ENCODE measurements around the gene ASB7.

Gene ASB7

DNA sequence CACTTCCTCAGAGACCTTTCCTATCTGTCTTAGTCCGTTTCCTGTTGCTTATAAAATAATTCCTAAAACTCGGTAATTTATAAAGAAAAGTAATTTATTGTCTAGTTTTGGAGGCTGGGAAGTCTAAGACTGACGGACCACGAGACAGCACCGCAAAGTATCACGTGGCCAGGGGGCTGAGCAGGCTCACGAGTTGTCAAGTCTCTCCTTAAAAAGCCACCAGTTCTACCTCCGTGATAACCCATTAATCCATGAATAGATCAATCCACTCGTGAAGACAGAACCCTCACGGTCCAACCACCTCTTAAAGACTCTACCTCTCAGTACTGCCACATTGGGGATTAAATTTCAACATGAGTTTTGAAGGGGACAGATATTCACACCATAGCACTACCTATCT lies 1.2 kb upstream of the ASB7 start:
- TF ChIP-seq, protein P1, sequence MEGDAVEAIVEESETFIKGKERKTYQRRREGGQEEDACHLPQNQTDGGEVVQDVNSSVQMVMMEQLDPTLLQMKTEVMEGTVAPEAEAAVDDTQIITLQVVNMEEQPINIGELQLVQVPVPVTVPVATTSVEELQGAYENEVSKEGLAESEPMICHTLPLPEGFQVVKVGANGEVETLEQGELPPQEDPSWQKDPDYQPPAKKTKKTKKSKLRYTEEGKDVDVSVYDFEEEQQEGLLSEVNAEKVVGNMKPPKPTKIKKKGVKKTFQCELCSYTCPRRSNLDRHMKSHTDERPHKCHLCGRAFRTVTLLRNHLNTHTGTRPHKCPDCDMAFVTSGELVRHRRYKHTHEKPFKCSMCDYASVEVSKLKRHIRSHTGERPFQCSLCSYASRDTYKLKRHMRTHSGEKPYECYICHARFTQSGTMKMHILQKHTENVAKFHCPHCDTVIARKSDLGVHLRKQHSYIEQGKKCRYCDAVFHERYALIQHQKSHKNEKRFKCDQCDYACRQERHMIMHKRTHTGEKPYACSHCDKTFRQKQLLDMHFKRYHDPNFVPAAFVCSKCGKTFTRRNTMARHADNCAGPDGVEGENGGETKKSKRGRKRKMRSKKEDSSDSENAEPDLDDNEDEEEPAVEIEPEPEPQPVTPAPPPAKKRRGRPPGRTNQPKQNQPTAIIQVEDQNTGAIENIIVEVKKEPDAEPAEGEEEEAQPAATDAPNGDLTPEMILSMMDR (IDR thresholded peaks at IDR 0.05), result no peak
- no peaks in the 10 kb centered on the region for H3K9me3 Mint-ChIP-seq
- no peak overlapping the region for H3K27ac Mint-ChIP-seq
- H3K4me3 Mint-ChIP-seq, result no peak overlapping the region
- peaks cover 15% of the 10 kb centered on the region for H3K36me3 Mint-ChIP-seq (ENCODE audit: low read depth)
- H3K4me1 Mint-ChIP-seq, result peaks cover 28% of the 10 kb centered on the region
- DNase-seq, result peak; percentile 10
- H3K27me3 Mint-ChIP-seq (ENCODE audit: low read depth, poor library complexity), result no peaks in the 10 kb centered on the region

DNA sequence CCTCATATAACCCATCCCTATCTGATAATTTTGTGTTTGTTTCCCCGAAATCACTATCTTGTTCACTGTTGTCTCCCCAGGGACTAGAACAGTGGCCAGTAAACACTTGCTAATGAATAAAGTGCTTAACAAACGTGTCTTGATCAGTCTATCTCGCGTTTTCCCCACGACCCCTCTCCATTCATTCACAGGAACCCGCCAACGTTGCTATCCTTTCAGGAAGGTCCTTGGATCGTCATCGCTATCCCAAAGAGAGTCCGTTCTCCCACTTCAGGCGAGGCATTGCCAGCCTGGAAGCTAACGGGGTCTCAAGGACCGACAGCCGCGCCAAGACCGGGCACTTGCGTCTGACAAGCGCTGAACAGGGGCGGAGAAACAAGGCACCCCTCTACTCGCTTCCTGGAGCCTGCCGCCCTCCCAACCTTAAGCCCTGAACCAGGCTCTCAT lies 749 bp upstream of the ASB7 start:
- Mint-ChIP-seq H3K27me3 (ENCODE audit: low read depth, poor library complexity) (no peaks in the 10 kb centered on the region), H3K4me3 (no peak overlapping the region), H3K27ac (no peak overlapping the region), H3K36me3 (ENCODE audit: low read depth) (peaks cover 17% of the 10 kb centered on the region), H3K4me1 (peaks cover 28% of the 10 kb centered on the region), H3K9me3 (no peaks in the 10 kb centered on the region)
- no peak for DNase-seq
- TF ChIP-seq, protein P1 (IDR thresholded peaks at IDR 0.05), result no peak

DNA sequence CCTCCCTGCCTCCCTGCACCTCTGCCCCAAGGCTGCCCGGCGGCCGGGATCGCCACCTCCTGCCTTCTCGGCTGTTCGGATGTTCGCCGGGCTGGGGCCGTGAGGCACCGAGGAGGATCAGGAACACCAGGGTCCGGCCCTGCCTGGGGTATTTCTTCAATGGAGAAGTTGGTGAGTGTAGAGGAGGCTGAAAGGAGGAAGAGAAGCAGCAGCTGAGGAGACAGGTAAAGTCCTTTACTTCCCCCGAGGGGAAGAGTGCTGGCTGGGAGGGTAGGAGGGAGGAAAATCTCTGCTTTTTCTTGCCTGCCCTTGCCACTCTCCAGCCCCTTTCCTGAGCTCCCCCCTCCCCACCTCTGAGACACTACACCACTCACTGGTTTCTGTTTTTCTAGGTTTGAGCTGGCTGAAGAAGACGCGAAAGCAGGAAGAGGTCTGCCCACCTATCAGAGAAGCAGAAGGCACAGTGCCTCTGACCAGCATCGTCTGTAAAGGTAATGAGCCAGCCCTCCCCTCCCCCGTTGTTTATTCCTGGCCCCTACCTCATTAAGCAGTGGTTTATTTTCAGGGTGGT lies 519 bp downstream of the ASB7 start:
- peak; percentile 17 for DNase-seq
- H3K27me3 Mint-ChIP-seq (ENCODE audit: low read depth, poor library complexity), result no peaks in the 10 kb centered on the region
- peak overlapping the region; percentile 97 for H3K27ac Mint-ChIP-seq
- H3K4me3 Mint-ChIP-seq, result no peak overlapping the region
- peaks cover 28% of the 10 kb centered on the region for H3K4me1 Mint-ChIP-seq
- TF ChIP-seq, protein P1 (IDR thresholded peaks at IDR 0.05), result no peak
- peaks cover 22% of the 10 kb centered on the region for H3K36me3 Mint-ChIP-seq (ENCODE audit: low read depth)
- no peaks in the 10 kb centered on the region for H3K9me3 Mint-ChIP-seq

DNA sequence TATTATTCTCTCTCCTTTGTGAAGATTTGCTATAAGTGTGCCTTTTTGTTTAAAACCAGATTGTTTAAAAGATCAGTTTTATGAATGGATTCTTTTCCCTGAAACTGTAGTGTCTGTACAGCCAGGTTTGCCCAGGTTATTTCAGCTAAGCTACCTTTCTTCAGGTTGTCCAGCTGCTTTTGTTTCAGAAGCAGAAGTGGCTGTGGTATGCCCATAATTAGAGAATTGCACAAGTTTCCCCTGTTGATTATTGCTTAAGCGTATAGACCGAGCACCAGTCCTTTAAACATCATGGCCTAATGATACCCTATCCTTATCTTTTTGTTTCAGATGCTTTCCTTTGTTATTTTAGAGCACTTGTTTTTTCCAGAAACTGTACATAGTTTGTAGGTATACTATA lies 10.2 kb downstream of the ASB7 start:
- no peak for DNase-seq
- Mint-ChIP-seq H3K36me3 (ENCODE audit: low read depth) (peaks cover 41% of the 10 kb centered on the region), H3K4me1 (no peaks in the 10 kb centered on the region), H3K9me3 (no peaks in the 10 kb centered on the region), H3K27me3 (ENCODE audit: low read depth, poor library complexity) (no peaks in the 10 kb centered on the region), H3K4me3 (no peak overlapping the region), H3K27ac (no peak overlapping the region)
- TF ChIP-seq, protein P1 (IDR thresholded peaks at IDR 0.05), result no peak

DNA sequence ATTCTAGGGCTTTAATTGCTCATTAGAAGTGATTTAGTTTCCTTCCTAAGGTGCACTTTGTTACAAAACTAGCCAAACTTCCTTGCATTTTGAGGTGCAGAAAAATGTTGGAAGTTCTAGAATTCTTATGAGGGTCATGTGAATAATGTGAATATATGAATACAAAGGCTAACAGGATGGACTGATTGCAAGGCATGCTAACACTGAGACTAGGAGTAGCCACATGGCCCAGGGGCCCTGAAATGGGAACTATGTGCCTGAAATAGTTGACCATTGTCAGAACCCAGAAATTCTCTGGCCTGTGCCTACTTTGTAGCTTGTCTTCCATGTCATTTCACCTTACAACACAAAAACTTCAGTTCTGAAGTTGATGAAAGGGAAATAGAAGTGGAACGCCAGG lies 10.8 kb downstream of the ASB7 start:
- Mint-ChIP-seq H3K27me3 (ENCODE audit: low read depth, poor library complexity) (no peaks in the 10 kb centered on the region), H3K9me3 (no peaks in the 10 kb centered on the region), H3K36me3 (ENCODE audit: low read depth) (peaks cover 44% of the 10 kb centered on the region), H3K27ac (no peak overlapping the region), H3K4me3 (no peak overlapping the region), H3K4me1 (no peaks in the 10 kb centered on the region)
- DNase-seq, result no peak
- TF ChIP-seq, protein P1 (IDR thresholded peaks at IDR 0.05), result no peak

DNA sequence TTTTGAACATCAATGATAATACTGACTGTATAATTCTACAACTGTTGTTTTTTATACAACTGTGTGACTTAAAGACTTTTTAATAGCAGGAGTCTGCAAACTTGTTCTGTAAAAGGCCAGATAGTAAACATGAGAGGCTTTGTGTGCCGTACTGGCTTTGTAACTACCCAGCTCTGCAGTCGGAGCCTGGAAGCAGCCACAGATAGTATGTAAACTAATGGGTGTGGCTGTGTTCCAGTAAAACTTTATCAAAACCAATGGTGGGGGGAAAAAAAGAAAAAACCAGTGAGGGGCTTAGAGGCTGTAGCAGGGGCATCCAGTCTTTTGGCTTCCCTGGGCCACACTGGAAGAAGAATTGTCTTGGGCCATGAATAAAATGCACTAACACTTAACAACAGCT lies 11.9 kb downstream of the ASB7 start:
- Mint-ChIP-seq H3K27ac (peak overlapping the region; percentile 32), H3K27me3 (ENCODE audit: low read depth, poor library complexity) (no peaks in the 10 kb centered on the region)
- TF ChIP-seq, protein P1 (IDR thresholded peaks at IDR 0.05), result no peak

More for the DNA sequence above, 11.9 kb downstream of the ASB7 start:
- H3K4me1 Mint-ChIP-seq, result no peaks in the 10 kb centered on the region
- H3K9me3 Mint-ChIP-seq, result no peaks in the 10 kb centered on the region
- H3K4me3 Mint-ChIP-seq, result no peak overlapping the region
- DNase-seq, result no peak
- H3K36me3 Mint-ChIP-seq (ENCODE audit: low read depth), result peaks cover 55% of the 10 kb centered on the region
